ENCODE data around the gene MISP. TPM values are rescaled to one million over a fixed set of nuclear protein-coding genes. Genes with fewer than 3 reads are reported as not detected.

Gene MISP
- total RNA-seq, 4 donors from 2014 or later, result 197 to 501 (median 402) TPM

DNA sequence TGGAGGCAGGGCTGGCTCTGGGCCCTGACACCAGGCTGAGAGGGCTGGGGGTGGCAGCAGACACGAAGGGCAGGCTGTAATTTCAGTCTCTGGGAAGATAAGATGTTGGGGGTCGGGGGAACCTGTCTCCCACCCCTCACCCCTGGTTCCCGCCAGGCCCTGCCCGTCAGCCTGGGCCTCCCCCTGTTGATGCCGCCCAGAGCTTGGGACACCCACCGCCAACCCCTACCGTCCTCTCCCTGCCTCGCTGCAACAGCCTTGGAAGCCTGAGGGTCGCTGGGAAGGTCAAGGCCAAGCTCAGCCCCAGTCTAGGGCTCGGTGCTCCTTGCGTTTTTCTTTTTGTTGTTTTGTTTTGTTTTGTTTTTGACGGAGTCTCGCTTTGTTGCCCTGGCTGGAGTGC is 27.7 kb upstream of the MISP start:
- Histone ChIP-seq H3K36me3 (no peaks in the 10 kb centered on the region), H3K4me3 (no peak overlapping the region), H3K4me1 (peaks cover 0 to 16% (median 10%) of the 10 kb centered on the region in 4 donors), H3K9me3 (no peaks in the 10 kb centered on the region), H3K27ac (no peak overlapping the region), H3K27me3 (peaks cover 42% of the 10 kb centered on the region)
- no peak for TF ChIP-seq POLR2AphosphoS5 (IDR thresholded peaks at IDR 0.05)
- no peak for TF ChIP-seq POLR2A (IDR thresholded peaks at IDR 0.05)
- TF ChIP-seq, protein P1, sequence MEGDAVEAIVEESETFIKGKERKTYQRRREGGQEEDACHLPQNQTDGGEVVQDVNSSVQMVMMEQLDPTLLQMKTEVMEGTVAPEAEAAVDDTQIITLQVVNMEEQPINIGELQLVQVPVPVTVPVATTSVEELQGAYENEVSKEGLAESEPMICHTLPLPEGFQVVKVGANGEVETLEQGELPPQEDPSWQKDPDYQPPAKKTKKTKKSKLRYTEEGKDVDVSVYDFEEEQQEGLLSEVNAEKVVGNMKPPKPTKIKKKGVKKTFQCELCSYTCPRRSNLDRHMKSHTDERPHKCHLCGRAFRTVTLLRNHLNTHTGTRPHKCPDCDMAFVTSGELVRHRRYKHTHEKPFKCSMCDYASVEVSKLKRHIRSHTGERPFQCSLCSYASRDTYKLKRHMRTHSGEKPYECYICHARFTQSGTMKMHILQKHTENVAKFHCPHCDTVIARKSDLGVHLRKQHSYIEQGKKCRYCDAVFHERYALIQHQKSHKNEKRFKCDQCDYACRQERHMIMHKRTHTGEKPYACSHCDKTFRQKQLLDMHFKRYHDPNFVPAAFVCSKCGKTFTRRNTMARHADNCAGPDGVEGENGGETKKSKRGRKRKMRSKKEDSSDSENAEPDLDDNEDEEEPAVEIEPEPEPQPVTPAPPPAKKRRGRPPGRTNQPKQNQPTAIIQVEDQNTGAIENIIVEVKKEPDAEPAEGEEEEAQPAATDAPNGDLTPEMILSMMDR (IDR thresholded peaks at IDR 0.05), result no peak
- no peak for TF ChIP-seq EP300 (IDR thresholded peaks at IDR 0.05; ENCODE audit: low read depth)
- WGBS, 2 donors (ENCODE audit: low coverage in 1 of 2), result 64% methylated on average over 11 of the region's 13 CpGs; no CpG with 5 or more reads in 1 of the 2 donors
- DNase-seq, result no peak
- in situ Hi-C loops (cut with MboI; ENCODE audit: low pct_ligation_motif_present in 1 of 4, low pct_unique_long_range_greater_than_20kb in 1 of 4, low sequenced_read_pairs in 3 of 4), result no loop called here
- intact Hi-C loops (cut with DNase I; ENCODE audit: low total_unique reads), result no loop called here

DNA sequence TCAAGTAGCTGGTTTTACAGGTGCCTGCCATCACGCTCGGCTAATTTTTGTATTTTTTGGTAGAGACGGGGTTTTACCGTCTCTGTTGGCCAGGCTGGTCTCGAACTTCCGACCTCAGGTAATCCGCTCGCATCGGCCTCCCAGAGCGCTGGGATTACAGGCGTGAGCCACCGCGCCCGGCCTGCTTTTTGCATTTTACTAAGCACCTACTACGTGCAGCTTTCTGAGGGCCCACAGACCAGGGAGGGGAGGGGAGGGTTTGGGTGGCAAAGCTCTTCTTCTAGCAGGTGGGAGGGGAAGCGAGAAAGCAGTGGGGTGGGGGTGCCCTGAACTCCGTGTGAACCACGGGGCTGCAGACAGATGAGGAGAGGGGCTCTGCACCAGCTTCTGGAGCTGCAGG is 27.2 kb upstream of the MISP start:
- Histone ChIP-seq H3K9me3 (no peaks in the 10 kb centered on the region), H3K4me3 (no peak overlapping the region), H3K36me3 (no peaks in the 10 kb centered on the region), H3K27me3 (peaks cover 38% of the 10 kb centered on the region), H3K4me1 (peaks cover 0 to 16% (median 10%) of the 10 kb centered on the region in 4 donors), H3K27ac (no peak overlapping the region)
- 68 to 77% methylated on average over 14 to 18 of the region's 18 CpGs for WGBS, 2 donors (ENCODE audit: low coverage in 1 of 2)
- DNase-seq, result no peak
- TF ChIP-seq, protein P1 (IDR thresholded peaks at IDR 0.05), result no peak
- no peak for TF ChIP-seq POLR2AphosphoS5 (IDR thresholded peaks at IDR 0.05)
- no peak for TF ChIP-seq EP300 (IDR thresholded peaks at IDR 0.05; ENCODE audit: low read depth)
- in situ Hi-C loops (cut with MboI; ENCODE audit: low pct_ligation_motif_present in 1 of 4, low pct_unique_long_range_greater_than_20kb in 1 of 4, low sequenced_read_pairs in 3 of 4), result no loop called here
- intact Hi-C loops (cut with DNase I; ENCODE audit: low total_unique reads), result no loop called here

DNA sequence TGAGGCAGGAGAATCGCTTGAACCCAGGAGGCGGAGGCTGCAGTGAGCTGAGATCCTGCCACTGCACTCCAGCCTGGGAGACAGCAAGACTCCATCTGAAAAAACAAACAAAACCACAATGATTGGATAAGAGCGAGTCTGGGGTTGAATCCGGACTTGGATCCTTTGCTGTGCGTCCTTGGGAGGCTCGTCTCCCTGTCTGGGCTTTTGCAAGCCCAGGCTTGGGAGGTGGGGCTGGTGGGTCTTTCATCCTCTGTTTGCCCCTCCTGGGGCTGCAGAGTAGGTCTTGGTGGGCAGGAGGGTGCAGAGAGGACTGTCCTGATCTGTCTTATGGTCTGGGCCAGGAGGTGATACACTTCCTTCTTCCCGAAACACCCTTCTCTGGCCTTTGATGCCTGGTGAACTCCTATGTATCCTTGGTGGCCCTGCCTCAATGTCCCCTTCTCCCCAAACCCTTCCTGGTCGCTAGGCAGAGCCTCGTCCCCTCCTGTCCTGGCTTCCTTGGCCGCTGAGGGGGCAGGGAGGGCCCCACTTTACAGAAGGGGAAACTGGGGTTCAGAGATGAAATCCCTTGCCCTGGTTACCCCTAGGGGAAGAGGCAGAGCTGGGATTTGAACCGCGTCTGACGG is 25.3 kb upstream of the MISP start:
- TF ChIP-seq POLR2AphosphoS5 (IDR thresholded peaks at IDR 0.05), result no peak
- in situ Hi-C loops (cut with MboI; ENCODE audit: low pct_ligation_motif_present in 1 of 4, low pct_unique_long_range_greater_than_20kb in 1 of 4, low sequenced_read_pairs in 3 of 4) (no loop called here), intact Hi-C loops (cut with DNase I; ENCODE audit: low total_unique reads) (no loop called here)
- Histone ChIP-seq H3K4me3 (no peak overlapping the region), H3K9me3 (no peaks in the 10 kb centered on the region), H3K36me3 (no peaks in the 10 kb centered on the region), H3K4me1 (peaks cover 0 to 4% (median 0%) of the 10 kb centered on the region in 4 donors), H3K27ac (no peak overlapping the region), H3K27me3 (peaks cover 19% of the 10 kb centered on the region)
- 68% methylated on average over 13 of the region's 13 CpGs; no CpG with 5 or more reads in 1 of the 2 donors for WGBS, 2 donors (ENCODE audit: low coverage in 1 of 2)
- DNase-seq, result no peak

DNA sequence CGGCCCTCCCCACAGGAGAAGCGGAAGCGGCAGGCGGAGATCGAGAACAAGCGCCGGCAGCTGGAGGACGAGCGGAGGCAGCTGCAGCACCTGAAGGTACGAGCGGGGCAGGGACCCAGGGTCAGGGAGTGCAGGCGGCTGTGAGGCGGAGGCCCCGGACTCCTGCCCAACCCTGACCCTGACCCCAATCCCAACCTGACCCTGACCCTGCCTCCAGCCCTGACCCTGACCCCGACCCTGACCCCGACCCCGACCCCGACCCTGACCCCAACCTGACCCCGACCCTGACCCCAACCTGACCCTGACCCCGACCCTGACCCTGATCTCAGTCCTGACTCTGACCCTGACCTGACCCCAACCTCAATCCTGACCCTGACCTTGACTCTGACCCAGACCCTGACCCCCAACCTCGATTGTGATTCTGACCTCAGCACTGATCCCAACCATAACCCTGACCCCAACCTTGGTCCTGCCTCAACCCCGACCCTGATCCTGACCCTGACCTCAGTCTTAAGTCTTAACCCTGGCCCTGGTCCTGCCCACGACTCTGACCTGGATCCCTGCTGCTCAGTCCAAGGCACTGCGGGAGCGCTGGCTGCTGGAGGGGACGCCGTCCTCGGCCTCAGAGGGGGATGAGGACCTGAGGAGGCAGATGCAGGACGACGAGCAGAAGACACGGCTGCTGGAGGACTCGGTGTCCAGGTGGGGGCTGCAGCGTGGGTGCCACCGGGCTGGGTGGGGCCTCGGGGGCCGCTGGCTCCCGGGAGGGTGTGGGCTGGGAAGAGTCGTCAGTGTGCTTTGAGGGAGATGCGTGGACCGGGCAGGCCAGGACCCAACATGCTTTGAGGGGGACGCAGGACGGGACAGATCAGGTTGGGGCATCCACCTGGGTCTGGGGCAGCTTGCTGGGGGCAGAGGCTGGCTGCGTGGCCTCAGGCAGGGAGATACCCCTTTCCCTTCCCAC is 23.6 kb upstream of the MISP start:
- H3K27ac ChIP-seq, result peak overlapping the region; percentile 24 to 48 (median 30)
- WGBS, 2 donors (ENCODE audit: low coverage in 1 of 2), result 74 to 83% methylated on average over 2 to 43 of the region's 43 CpGs
- H3K4me3 ChIP-seq, result no peak overlapping the region
- in situ Hi-C loops (cut with MboI; ENCODE audit: low pct_ligation_motif_present in 1 of 4, low pct_unique_long_range_greater_than_20kb in 1 of 4, low sequenced_read_pairs in 3 of 4) (no loop called here), intact Hi-C loops (cut with DNase I; ENCODE audit: low total_unique reads) (no loop called here)
- peaks cover 7% of the 10 kb centered on the region for H3K27me3 ChIP-seq
- peaks cover 0 to 4% (median 0%) of the 10 kb centered on the region in 4 donors for H3K4me1 ChIP-seq
- H3K36me3 ChIP-seq, result no peaks in the 10 kb centered on the region
- H3K9me3 ChIP-seq, result no peaks in the 10 kb centered on the region
- no peak for TF ChIP-seq POLR2AphosphoS5 (IDR thresholded peaks at IDR 0.05)
- TF ChIP-seq EP300 (IDR thresholded peaks at IDR 0.05; ENCODE audit: low read depth), result no peak
- TF ChIP-seq, protein P1 (IDR thresholded peaks at IDR 0.05), result no peak
- no peak for TF ChIP-seq POLR2A (IDR thresholded peaks at IDR 0.05)
- no peak for DNase-seq

All from transverse colon (tissue), 4 donors.